IPS DF 4.7 (cell line): ENCODE measurements around the gene SLC22A1.
"Not testable (repeated sequence)": the region's sequence is repeated elsewhere in the genome, so short reads cannot be mapped to it uniquely, and the experiment has no call there.

ENCODE experiments used
- DNase-seq: peaks from one replicate; pipeline ENCODE4 v3.0.0-alpha.2; 2013; ENCODE audit warnings: low spot score; ENCODE audit errors: extremely low read depth

SLC22A1 gene

GRCh38 chr6:160137130-160137988 is 15.7 kb downstream of the SLC22A1 start:
- DNase-seq = no peak

- DNase-seq = no peak
Measured at GRCh38 chr6:160137989-160138835, 16.6 kb downstream of the SLC22A1 start.

- no peak for DNase-seq
Measured at GRCh38 chr6:160138839-160139419, 17.3 kb downstream of the SLC22A1 start.

- no peak for DNase-seq
Measured at GRCh38 chr6:160139420-160139851, 17.8 kb downstream of the SLC22A1 start.

GRCh38 chr6:160140493-160140892 is 18.9 kb downstream of the SLC22A1 start:
- not testable (repeated sequence) for DNase-seq

GRCh38 chr6:160141001-160141726 is 19.5 kb downstream of the SLC22A1 start:
- DNase-seq = no peak

- DNase-seq = no peak
Measured at GRCh38 chr6:160142115-160142715, 20.6 kb downstream of the SLC22A1 start.

GRCh38 chr6:160146454-160147145 is 25.0 kb downstream of the SLC22A1 start:
- no peak for DNase-seq

GRCh38 chr6:160147146-160147536 is 25.5 kb downstream of the SLC22A1 start:
- DNase-seq = no peak

- no peak for DNase-seq
Measured at GRCh38 chr6:160154471-160154870, 32.9 kb downstream of the SLC22A1 start.

GRCh38 chr6:160156842-160157241 is 35.2 kb downstream of the SLC22A1 start:
- DNase-seq = no peak

GRCh38 chr6:160160450-160160849 is 38.8 kb downstream of the SLC22A1 start:
- DNase-seq = no peak

- DNase-seq = no peak
Measured at GRCh38 chr6:160160929-160161646, 39.5 kb downstream of the SLC22A1 start.

- no peak for DNase-seq
Measured at GRCh38 chr6:160161647-160161986, 40.0 kb downstream of the SLC22A1 start.

- no peak for DNase-seq
Measured at GRCh38 chr6:160162030-160162566, 40.5 kb downstream of the SLC22A1 start.

- DNase-seq = no peak
Measured at GRCh38 chr6:160163425-160163824, 41.8 kb downstream of the SLC22A1 start.

- no peak for DNase-seq
Measured at GRCh38 chr6:160163912-160164311, 42.3 kb downstream of the SLC22A1 start.

GRCh38 chr6:160165928-160166327 is 44.3 kb downstream of the SLC22A1 start:
- not testable (repeated sequence) for DNase-seq

- DNase-seq = no peak
Measured at GRCh38 chr6:160167604-160168399, 46.2 kb downstream of the SLC22A1 start.
